ENCODE data around the gene NACC2.

GRCh38 chr9:136014924-136015633, 80.0 kb downstream of the NACC2 start:
- TF ChIP-seq CTCF (IDR thresholded peaks at IDR 0.05) (no peak), SIN3A (IDR thresholded peaks at IDR 0.05; ENCODE audit: borderline replicate concordance, insufficient read depth, low read depth, low read length) (no peak), POLR2AphosphoS5 (IDR thresholded peaks at IDR 0.05; ENCODE audit: low read depth, low read length) (no peak), TCF7L2 (IDR thresholded peaks at IDR 0.05; ENCODE audit: low read depth, low read length) (no peak), REST (IDR thresholded peaks at IDR 0.05; ENCODE audit: insufficient read depth in 1 of 2, low read depth in 2 of 2, low read length in 1 of 2) (no peak)
